SU-DHL-6 (cell line): Measurements from ENCODE around the gene GRAMD2B.

Source experiments
- H2AFZ ChIP-seq: fragments of 200-600 bp; sonication (generic); 2 replicates; pipeline ENCODE4 v1.6.1; 2014; ENCODE audit warnings: low read depth, mild to moderate bottlenecking, moderate library complexity, mixed read lengths, antibody characterized with exemption, low read length; ENCODE audit not compliant: severe bottlenecking
- H3F3A ChIP-seq: fragments of 200-600 bp; shearing (Covaris generic); 2 replicates; pipeline ENCODE4 v1.6.0; 2016; ENCODE audit warnings: antibody characterized with exemption, mild to moderate bottlenecking; ENCODE audit not compliant: insufficient read depth
- H3K27ac ChIP-seq: fragments of 200-600 bp; sonication (generic); 2 replicates; pipeline ENCODE4 v1.5.1; 2016; ENCODE audit warnings: low read depth, mild to moderate bottlenecking, low read length, moderate library complexity, mixed read lengths
- H3K27me3 ChIP-seq: fragments of 200-600 bp; sonication (generic), shearing (Covaris generic); 2 replicates; pipeline ENCODE4 v1.6.0; 2014; ENCODE audit warnings: mild to moderate bottlenecking, low read length
- H3K36me3 ChIP-seq: fragments of 200-600 bp; sonication (generic); 2 replicates; pipeline ENCODE4 v1.6.1; 2014; ENCODE audit warnings: mild to moderate bottlenecking, low read length, mixed read lengths
- H3K4me2 ChIP-seq: fragments of 300-600, 200-600 bp; shearing (Covaris generic), sonication (generic); 2 replicates; pipeline ENCODE4 v1.6.0; 2014; ENCODE audit warnings: low read length, low read depth, mild to moderate bottlenecking; ENCODE audit not compliant: poor library complexity, severe bottlenecking
- H3K4me3 ChIP-seq: fragments of 200-600 bp; sonication (generic); 2 replicates; pipeline ENCODE4 v1.5.1; 2014; ENCODE audit warnings: antibody characterized with exemption, low read length, mild to moderate bottlenecking, mixed read lengths; ENCODE audit not compliant: insufficient read depth, poor library complexity, severe bottlenecking
- H3K79me2 ChIP-seq: fragments of 200-600 bp; sonication (generic); 2 replicates; pipeline ENCODE4 v1.6.1; 2014; ENCODE audit warnings: mild to moderate bottlenecking, low read length, moderate library complexity; ENCODE audit not compliant: insufficient read depth
- H3K9ac ChIP-seq: fragments of 200-600 bp; sonication (generic); 2 replicates; pipeline ENCODE4 v1.7.0; 2014; ENCODE audit warnings: mild to moderate bottlenecking, low read length
- H3K9me2 ChIP-seq: fragments of 200-600 bp; sonication (generic); replicated peaks from 2 replicates; pipeline ENCODE4 v1.6.1; 2014; ENCODE audit warnings: low read length; ENCODE audit not compliant: insufficient read depth
- H3K9me3 ChIP-seq: fragments of 200-600 bp; sonication (generic); 2 replicates; pipeline ENCODE4 v1.6.1; 2014; ENCODE audit warnings: low read length, mixed read lengths; ENCODE audit not compliant: insufficient read depth
- H4K20me1 ChIP-seq: fragments of 200-600 bp; sonication (generic); 2 replicates; pipeline ENCODE4 v1.6.1; 2014; ENCODE audit warnings: low read depth, mild to moderate bottlenecking, antibody characterized with exemption, low read length, moderate library complexity, mixed read lengths
- CTCF ChIP-seq: fragments of 200-600 bp; sonication (generic); IDR thresholded peaks from one replicate; pipeline ENCODE4 v1.5.1; 2017; ENCODE audit warnings: antibody characterized with exemption, mild to moderate bottlenecking, low read length, moderate library complexity; ENCODE audit not compliant: insufficient read depth, poor library complexity, severe bottlenecking
- EZH2phosphoT487 ChIP-seq: fragments of 200-600 bp; sonication (generic), shearing (Covaris generic); conservative IDR thresholded peaks from 2 replicates; pipeline ENCODE4 v1.6.1; 2018; ENCODE audit warnings: mild to moderate bottlenecking, antibody characterized with exemption, low read length, moderate library complexity, mixed read lengths

GRAMD2B gene

GRCh38 chr5:126390051-126390450 lies 33.2 kb upstream of the GRAMD2B start:
- Histone ChIP-seq H3K4me2 (no peak overlapping the region), H3F3A (no peaks in the 10 kb centered on the region), H3K9me2 (no peaks in the 10 kb centered on the region), H3K4me3 (no peak overlapping the region), H2AFZ (no peak overlapping the region), H4K20me1 (no peaks in the 10 kb centered on the region), H3K79me2 (no peaks in the 10 kb centered on the region), H3K27ac (no peak overlapping the region), H3K9me3 (0 out of 2 replicates have a peak, but pooled peaks cover 3% of the 10 kb centered on the region), H3K9ac (no peak overlapping the region), H3K27me3 (no peaks in the 10 kb centered on the region), H3K36me3 (no peaks in the 10 kb centered on the region)
- TF ChIP-seq CTCF (no peak), EZH2phosphoT487 (no peak)

GRCh38 chr5:126391386-126391785 lies 31.8 kb upstream of the GRAMD2B start:
- H3F3A ChIP-seq, result no peaks in the 10 kb centered on the region
- TF ChIP-seq CTCF (no peak), EZH2phosphoT487 (no peak)
- no peak overlapping the region for H3K27ac ChIP-seq

GRCh38 chr5:126394211-126394788 lies 28.9 kb upstream of the GRAMD2B start:
- Histone ChIP-seq H3K36me3 (no peaks in the 10 kb centered on the region), H2AFZ (no peak overlapping the region), H3K9ac (no peak overlapping the region), H4K20me1 (no peaks in the 10 kb centered on the region), H3K9me3 (0 out of 2 replicates have a peak, but pooled peaks cover 3% of the 10 kb centered on the region), H3K4me3 (no peak overlapping the region), H3F3A (no peaks in the 10 kb centered on the region), H3K27ac (no peak overlapping the region), H3K79me2 (no peaks in the 10 kb centered on the region), H3K27me3 (no peaks in the 10 kb centered on the region), H3K9me2 (no peaks in the 10 kb centered on the region), H3K4me2 (no peak overlapping the region)
- TF ChIP-seq CTCF (no peak), EZH2phosphoT487 (no peak)

More at GRCh38 chr5:126391386-126391785, 31.8 kb upstream of the GRAMD2B start:
- H3K79me2 ChIP-seq, result no peaks in the 10 kb centered on the region
- H3K27me3 ChIP-seq, result no peaks in the 10 kb centered on the region
- no peaks in the 10 kb centered on the region for H4K20me1 ChIP-seq
- H3K9me3 ChIP-seq, result 0 out of 2 replicates have a peak, but pooled peaks cover 3% of the 10 kb centered on the region
- H3K4me3 ChIP-seq, result no peak overlapping the region
- no peaks in the 10 kb centered on the region for H3K36me3 ChIP-seq
- no peak overlapping the region for H2AFZ ChIP-seq
- no peak overlapping the region for H3K9ac ChIP-seq
- no peaks in the 10 kb centered on the region for H3K9me2 ChIP-seq
- H3K4me2 ChIP-seq, result no peak overlapping the region
